H1 (cell line): Measurements from ENCODE around the gene CATSPERD. TPM values are rescaled to one million over a fixed set of nuclear protein-coding genes. Genes with fewer than 3 reads are reported as not detected.

Experiments
- CTCF ChIA-PET: fragments of 300-600 bp; sonication (Branson Sonifier 250); formaldehyde crosslinking; loops from one replicate; lab custom pipeline; 2021; ENCODE audit not compliant: partially characterized antibody; lab: Charles Lee
- POLR2A ChIA-PET: fragments of 300-600 bp; sonication (Branson Sonifier 250); formaldehyde crosslinking; loops from one replicate; lab custom pipeline; 2021; ENCODE audit warnings: inconsistent platforms; ENCODE audit not compliant: partially characterized antibody; lab: Charles Lee
- DNase-seq, 2 experiments: peaks; one replicate each; pipeline versions ENCODE4 v3.0.0 to v3.0.0-alpha.2; 2010 to 2022; ENCODE audit warnings: low spot score in 2 of 2, low read depth in 1 of 2, mixed read lengths in 1 of 2
- FAIRE-seq: peaks from 2 replicates; lab custom pipeline; 2011; peaks lifted over from hg19 to GRCh38; lab: Jason Lieb, UNC
- H2AFZ ChIP-seq: 2 replicates; pipeline ENCODE4 v1.8.1; 2012; ENCODE audit warnings: low read length, inconsistent platforms
- H2AK5ac ChIP-seq: 2 replicates; pipeline ENCODE4 v1.6.1; 2013; ENCODE audit warnings: low read depth, low read length
- H2BK120ac ChIP-seq: replicated peaks from 2 replicates; pipeline ENCODE3; 2013; ENCODE audit warnings: low read depth, low read length, inconsistent platforms
- H2BK12ac ChIP-seq: 2 replicates; pipeline ENCODE4 v1.6.1; 2013; ENCODE audit warnings: low read depth, low read length
- H2BK15ac ChIP-seq: 2 replicates; pipeline ENCODE4 v1.6.1; 2013; ENCODE audit warnings: low read length
- H2BK20ac ChIP-seq: 2 replicates; pipeline ENCODE4 v1.6.1; 2013; ENCODE audit warnings: low read length
- H2BK5ac ChIP-seq: 2 replicates; pipeline ENCODE4 v1.6.1; 2013; ENCODE audit warnings: low read depth, low read length
- H3K14ac ChIP-seq: 2 replicates; pipeline ENCODE4 v1.6.1; 2013; ENCODE audit warnings: inconsistent platforms; ENCODE audit not compliant: insufficient read length
- H3K18ac ChIP-seq: 2 replicates; pipeline ENCODE4 v1.6.1; 2013; ENCODE audit warnings: low read length; ENCODE audit errors: extremely low read depth
- H3K23ac ChIP-seq: 2 replicates; pipeline ENCODE4 v1.6.1; 2013; ENCODE audit warnings: inconsistent platforms; ENCODE audit not compliant: insufficient read length
- H3K23me2 ChIP-seq: 2 replicates; pipeline ENCODE4 v1.6.1; 2013; ENCODE audit warnings: low read depth, low read length
- H3K27ac ChIP-seq: 2 replicates; pipeline ENCODE4 v1.6.1; 2011; ENCODE audit warnings: low read depth, low read length, inconsistent platforms
- H3K27me3 ChIP-seq, 4 experiments: replicated peaks in 1 of 4; 1 replicate in 1 of 4; 2 replicates in 3 of 4; pipeline versions ENCODE4 v1.6.1 to v1.8.1; 2011 to 2013; ENCODE audit warnings: low read length in 3 of 4, mild to moderate bottlenecking in 3 of 4, inconsistent platforms in 2 of 4, mixed read lengths in 2 of 4, moderate library complexity in 1 of 4; ENCODE audit not compliant: control insufficient read depth in 3 of 4, insufficient read depth in 3 of 4; ENCODE audit errors: extremely low read depth in 1 of 4
- H3K36me3 ChIP-seq, 4 experiments: 2 replicates each; pipeline versions ENCODE4 v1.6.1 to v1.8.1; 2011 to 2013; ENCODE audit warnings: mild to moderate bottlenecking in 4 of 4, low read length in 3 of 4, moderate library complexity in 2 of 4, control low read depth in 1 of 4, inconsistent platforms in 1 of 4; ENCODE audit not compliant: insufficient read depth in 4 of 4, control insufficient read depth in 2 of 4
- H3K4ac ChIP-seq: replicated peaks from 2 replicates; pipeline ENCODE3; 2013; ENCODE audit warnings: low read length, low read depth, mixed read lengths, inconsistent platforms; ENCODE audit not compliant: insufficient read length
- H3K4me1 ChIP-seq, 4 experiments: replicated peaks in 1 of 4; 1 replicate in 1 of 4; 2 replicates in 3 of 4; pipeline versions ENCODE4 v1.6.1 to v1.8.1; 2011 to 2013; ENCODE audit warnings: low read length in 3 of 4, inconsistent platforms in 2 of 4, mixed read lengths in 1 of 4; ENCODE audit not compliant: insufficient read depth in 4 of 4, control insufficient read depth in 3 of 4
- H3K4me2 ChIP-seq, 2 experiments: 2 replicates each; pipeline versions ENCODE4 v1.6.1 to v1.8.1; 2011 to 2013; ENCODE audit warnings: low read depth in 2 of 2, low read length in 2 of 2, control low read depth in 1 of 2, inconsistent platforms in 1 of 2, mild to moderate bottlenecking in 1 of 2; ENCODE audit not compliant: insufficient read depth in 1 of 2
- H3K4me3 ChIP-seq, 4 experiments: fragments of 200-600, 300-600 bp in 1 of 4; sonication (generic), shearing (Covaris generic), sonication (Bioruptor Twin) in 1 of 4; 2 replicates each; pipeline versions ENCODE4 v1.5.1 to v1.8.1; 2011 to 2016; ENCODE audit warnings: low read length in 4 of 4, low read depth in 3 of 4, control low read depth in 2 of 4, inconsistent platforms in 2 of 4, mild to moderate bottlenecking in 2 of 4, mixed read lengths in 1 of 4, moderate library complexity in 1 of 4; ENCODE audit not compliant: insufficient read depth in 2 of 4; ENCODE audit errors: extremely low read depth in 1 of 4
- H3K56ac ChIP-seq: replicated peaks from 2 replicates; pipeline ENCODE3; 2013; ENCODE audit warnings: low read depth, mild to moderate bottlenecking, mixed read lengths, low read length, inconsistent platforms; ENCODE audit not compliant: insufficient read length
- H3K79me1 ChIP-seq: 2 replicates; pipeline ENCODE4 v1.6.1; 2013; ENCODE audit warnings: low read depth, low read length, control low read depth
- H3K79me2 ChIP-seq, 2 experiments: 2 replicates each; pipeline versions ENCODE4 v1.6.1 to v1.8.1; 2012 to 2013; ENCODE audit warnings: low read length in 2 of 2, mild to moderate bottlenecking in 2 of 2, inconsistent platforms in 1 of 2; ENCODE audit not compliant: insufficient read depth in 2 of 2, control insufficient read depth in 1 of 2
- H3K9ac ChIP-seq, 4 experiments: replicated peaks in 1 of 4; 1 replicate in 1 of 4; 2 replicates in 3 of 4; pipeline versions ENCODE4 v1.6.1 to v1.8.1; 2011 to 2013; ENCODE audit warnings: low read depth in 3 of 4, low read length in 3 of 4, control low read depth in 2 of 4, mild to moderate bottlenecking in 2 of 4, moderate library complexity in 2 of 4, inconsistent platforms in 1 of 4; ENCODE audit errors: extremely low read depth in 1 of 4
- H3K9me3 ChIP-seq, 2 experiments: 2 replicates each; pipeline versions ENCODE4 v1.6.1 to v1.8.1; 2012 to 2013; ENCODE audit warnings: mild to moderate bottlenecking in 2 of 2, moderate library complexity in 2 of 2, control low read depth in 1 of 2, inconsistent platforms in 1 of 2, low read depth in 1 of 2, low read length in 1 of 2, mixed read lengths in 1 of 2; ENCODE audit not compliant: insufficient read depth in 2 of 2
- H4K20me1 ChIP-seq, 2 experiments: replicated peaks in 1 of 2; 2 replicates each; pipeline versions ENCODE3 to v1.8.1; 2011 to 2013; ENCODE audit warnings: inconsistent platforms in 2 of 2, low read length in 2 of 2, mild to moderate bottlenecking in 1 of 2; ENCODE audit not compliant: insufficient read depth in 2 of 2, control insufficient read depth in 1 of 2
- H4K5ac ChIP-seq: 2 replicates; pipeline ENCODE4 v1.6.1; 2013; ENCODE audit warnings: low read length, low read depth, mixed read lengths, inconsistent platforms; ENCODE audit not compliant: insufficient read length
- H4K8ac ChIP-seq: 2 replicates; pipeline ENCODE4 v1.8.0; 2013; ENCODE audit warnings: mild to moderate bottlenecking, moderate library complexity, low read length, inconsistent platforms; ENCODE audit not compliant: insufficient read depth; ENCODE audit errors: extremely low read depth
- H4K91ac ChIP-seq: replicated peaks from 2 replicates; pipeline ENCODE3; 2013; ENCODE audit warnings: low read length, mixed read lengths, inconsistent platforms; ENCODE audit not compliant: insufficient read length
- BRCA1 ChIP-seq: IDR thresholded peaks from 2 replicates; pipeline ENCODE4 v1.6.1; 2012; ENCODE audit warnings: low read depth, low read length, improper control_type of control experiment
- WGBS, 2 experiments: shearing (Covaris generic) in 1 of 2; methylation state at CpG; one replicate each; pipeline versions ENCODE4 v1.1.6 to v1.1.7; 2013 to 2015; ENCODE audit warnings: low lambda C conversion rate in 2 of 2, mixed read lengths in 2 of 2, inconsistent platforms in 1 of 2, low coverage in 1 of 2, missing lambda C conversion rate in 1 of 2; ENCODE audit not compliant: insufficient replicate concordance in 2 of 2, insufficient coverage in 1 of 2, insufficient read length in 1 of 2; ENCODE audit errors: extremely low coverage in 1 of 2, missing lambda C conversion rate in 1 of 2; 5-methylcytosine and 5-hydroxymethylcytosine counted together
- polyA plus RNA-seq, 7 experiments: library from polyadenylated mRNA; depleted of rRNA in 3 of 7; stranded (reverse) in 5 of 7; unstranded in 2 of 7; fragments of >200 nt in 5 of 7; fragments of 200-250 nt in 2 of 7; gene quantifications; 1 replicate in 5 of 7; 2 replicates in 1 of 7; 4 replicates in 1 of 7; pipeline versions ENCODE4 v1.2.1 to v1.2.3, GENCODE V29; 2011 to 2013; ENCODE audit warnings: missing spikeins in 2 of 7, mixed read lengths in 2 of 7
- total RNA-seq: library from RNA; stranded (reverse); fragmentation: NEBNext Ultra II Directional; extraction: Animal tissue kit (Norgen Biotek cat#: 25700); gene quantifications from 2 replicates; pipeline ENCODE4 v1.2.1, GENCODE V29; 2021

Gene CATSPERD
- total and polyA plus RNA-seq, 2 of the 8 experiments (the other 6 are each of a cell fraction or from before 2014, with no cell fraction given): 0.12 TPM; not detected in 1

DNA sequence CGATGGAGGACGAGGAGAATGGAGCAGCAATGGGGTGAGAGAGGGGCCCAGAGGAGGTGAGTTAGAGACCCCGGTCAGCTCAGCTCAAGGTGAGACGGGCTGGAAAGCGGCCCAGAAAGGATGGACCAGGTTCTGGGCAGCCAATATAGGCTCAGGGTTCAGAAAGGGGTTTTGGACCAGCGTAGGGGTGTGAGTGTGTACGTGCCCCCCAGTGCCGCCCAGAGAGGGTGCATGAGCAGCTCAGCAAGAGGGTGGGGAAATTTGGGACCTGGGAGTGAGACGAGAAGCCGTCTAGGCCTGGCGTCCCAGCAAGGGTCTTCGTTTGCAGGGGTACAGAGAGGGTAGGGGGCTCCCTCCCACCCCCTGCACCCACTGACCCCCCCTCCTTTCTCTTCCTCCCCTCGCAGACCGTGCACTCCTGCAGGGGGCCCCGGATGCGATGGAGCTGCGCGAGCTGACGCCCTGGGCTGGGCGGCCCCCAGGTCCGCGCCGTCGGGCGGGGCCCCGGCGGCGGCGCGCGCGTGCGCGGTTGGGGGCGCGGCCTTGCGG is 107.0 kb downstream of the CATSPERD start:
- H3K18ac ChIP-seq: peak overlapping the region; percentile 32
- peak overlapping the region; percentile 97; the same call in 1 of the 2 replicates for H4K8ac ChIP-seq
- FAIRE-seq (no peak), DNase-seq (no peak)
- no peak overlapping the region for H2BK120ac ChIP-seq
- H3K9me3 ChIP-seq: no peaks in the 10 kb centered on the region
- no peak overlapping the region; the same call in 1 of the 2 replicates for H2BK5ac ChIP-seq
- CTCF ChIA-PET: interaction anchor here (0.9 to 7.8 kb wide), 10 partner anchors 12 to 195 kb away, joined by 3 to 58 read pairs (median 5); partner anchors contain the start of genes FUT6, NDUFA11, NRTN and VMAC
- no peak overlapping the region for H3K23ac ChIP-seq
- H3K79me1 ChIP-seq: no peaks in the 10 kb centered on the region
- WGBS, 2 experiments: 18% methylated on average over 37 of the region's 37 CpGs; no CpG with 5 or more reads in 1 of the 2 experiments
- H3K4me2 ChIP-seq: peak overlapping the region; percentile 67 to 99
- no peaks in the 10 kb centered on the region; a peak in 1 of 7 replicates for H3K27me3 ChIP-seq
- H2BK15ac ChIP-seq: no peak overlapping the region
- H3K23me2 ChIP-seq: peaks cover 12% of the 10 kb centered on the region; the same call in 1 of the 2 replicates
- peaks cover 0 to 8% (median 6%) of the 10 kb centered on the region in 4 experiments; a peak in 6 of 7 replicates for H3K4me1 ChIP-seq
- H4K5ac ChIP-seq: peak overlapping the region; percentile 74
- H3K4ac ChIP-seq: no peak overlapping the region
- no peak overlapping the region for H2AK5ac ChIP-seq
- H3K14ac ChIP-seq: no peak overlapping the region
- POLR2A ChIA-PET: interaction anchor here (0.7 to 5.9 kb wide), 35 partner anchors 9 to 1483 kb away, joined by 3 to 43 read pairs (median 6); partner anchors contain the start of genes DUS3L, FUT3, NDUFA11 and NRTN
- peak overlapping the region; percentile 17 for H4K91ac ChIP-seq
- H3K9ac ChIP-seq: peak overlapping the region in 2 of 4 experiments; percentile 90 to 93; a peak in 4 of 7 replicates
- no peaks in the 10 kb centered on the region for H3K36me3 ChIP-seq
- H2BK20ac ChIP-seq: 0 out of 2 replicates have a peak overlapping the region, but pooled peaks have one; percentile 48
- no peaks in the 10 kb centered on the region for H3K79me2 ChIP-seq
- H3K4me3 ChIP-seq: peak overlapping the region; percentile 72 to 89 (median 76); a peak in 6 of 8 replicates
- H4K20me1 ChIP-seq: peaks cover 0 to 2% of the 10 kb centered on the region in 2 experiments
- H3K27ac ChIP-seq: no peak overlapping the region; the same call in 1 of the 2 replicates
- no peak overlapping the region for H3K56ac ChIP-seq
- H2BK12ac ChIP-seq: 0 out of 2 replicates have a peak overlapping the region, but pooled peaks have one; percentile 9
- no peak overlapping the region for H2AFZ ChIP-seq
- no peak for TF ChIP-seq BRCA1
